Inflammatory macrophage (primary cell): Measurements from ENCODE around the gene F10.

Experiments used
- DNase-seq, 2 donors: peaks; one replicate each; pipeline ENCODE4 v3.0.0-alpha.2; 2020 to 2022

The F10 gene

DNA sequence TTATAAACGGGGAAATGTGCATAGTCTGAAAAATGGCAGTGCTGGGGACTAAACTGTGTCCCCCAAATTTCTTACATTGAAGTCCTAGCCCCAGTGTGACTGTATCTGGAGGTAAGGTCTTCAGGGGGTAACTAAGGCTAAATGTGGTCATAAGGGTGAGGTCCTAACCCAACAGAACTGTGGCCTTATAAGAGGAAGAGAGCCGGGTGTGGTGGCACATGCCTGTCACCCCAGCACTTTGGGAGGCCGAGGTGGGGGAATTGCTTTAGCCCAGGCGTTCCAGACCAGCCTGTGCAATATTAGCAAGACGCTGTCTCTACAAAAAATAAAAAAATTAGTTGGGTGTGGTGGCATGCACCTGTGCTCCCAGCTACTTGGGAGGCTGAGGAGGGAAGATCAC is 53.7 kb downstream of the F10 start:
- DNase-seq, result peak; percentile 63 to 78

DNA sequence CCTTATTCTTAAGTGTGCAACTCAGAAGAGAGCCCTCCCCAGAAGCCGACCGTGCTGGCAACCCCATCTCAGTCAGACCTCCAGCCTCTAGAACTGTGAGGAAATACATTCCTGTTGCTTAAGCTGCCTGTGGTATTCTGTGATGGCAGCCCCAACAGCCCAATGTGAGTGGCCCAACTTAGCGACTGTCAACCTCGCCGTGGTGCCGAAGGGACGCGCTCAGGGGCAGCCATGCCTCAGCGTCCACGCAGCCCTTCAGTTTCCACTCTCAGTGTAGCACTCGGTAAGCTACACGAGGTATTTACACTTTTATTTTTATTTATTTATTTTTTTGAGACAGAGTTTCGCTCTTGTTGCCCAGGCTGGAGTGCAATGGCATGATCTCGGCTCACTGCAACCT is 54.2 kb downstream of the F10 start:
- no peak for DNase-seq

DNA sequence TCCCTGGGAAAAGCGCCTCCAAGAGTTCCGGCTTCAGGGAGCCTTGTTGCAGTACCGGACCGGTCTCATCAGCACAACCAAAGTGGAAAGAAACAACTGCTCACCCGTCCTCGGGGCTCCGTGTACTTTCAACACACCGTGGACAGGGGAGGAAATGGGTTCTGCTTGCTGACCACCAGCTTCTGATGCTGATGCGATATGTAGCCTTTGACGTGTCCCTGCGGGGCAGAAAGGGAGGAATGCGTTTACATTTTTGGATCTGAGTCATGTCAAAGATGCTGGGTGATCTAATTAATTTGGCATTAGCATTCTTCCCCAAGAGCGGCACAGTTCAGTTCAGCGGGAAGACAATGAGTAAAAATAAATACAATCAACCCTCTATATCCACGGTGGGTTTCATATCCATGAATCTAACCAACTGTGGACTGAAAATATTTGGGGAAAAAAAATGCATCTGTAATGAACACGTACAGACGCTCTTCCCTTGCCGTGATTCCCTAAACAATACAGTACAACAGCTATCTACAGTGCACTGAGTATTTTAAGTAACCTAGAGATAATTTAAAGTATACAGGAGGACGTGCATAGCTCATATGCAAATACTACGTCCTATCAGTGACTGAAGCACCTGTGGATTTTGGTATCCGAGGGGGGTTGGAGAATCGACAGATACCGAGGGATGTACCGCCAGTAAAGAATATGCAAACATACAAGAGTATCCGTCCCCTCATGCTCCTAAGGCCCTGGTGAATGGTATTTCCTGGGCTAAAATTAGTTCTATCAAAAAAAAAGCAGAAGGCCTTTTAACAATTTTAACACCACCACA is 55.7 kb downstream of the F10 start:
- DNase-seq, result no peak

DNA sequence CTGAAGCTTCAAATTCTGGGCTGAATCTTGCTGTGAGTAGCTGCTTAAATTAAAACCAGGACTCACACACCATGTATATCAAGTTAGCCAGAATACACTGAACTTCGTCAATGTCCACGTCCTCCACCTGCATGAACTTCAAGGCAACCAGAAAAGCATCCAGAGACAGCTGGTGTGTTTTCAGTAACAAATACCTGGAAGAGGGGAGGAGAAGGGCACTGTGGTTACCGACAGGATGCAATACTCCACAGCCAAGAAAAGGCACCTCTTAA is 56.2 kb downstream of the F10 start:
- no peak for DNase-seq

DNA sequence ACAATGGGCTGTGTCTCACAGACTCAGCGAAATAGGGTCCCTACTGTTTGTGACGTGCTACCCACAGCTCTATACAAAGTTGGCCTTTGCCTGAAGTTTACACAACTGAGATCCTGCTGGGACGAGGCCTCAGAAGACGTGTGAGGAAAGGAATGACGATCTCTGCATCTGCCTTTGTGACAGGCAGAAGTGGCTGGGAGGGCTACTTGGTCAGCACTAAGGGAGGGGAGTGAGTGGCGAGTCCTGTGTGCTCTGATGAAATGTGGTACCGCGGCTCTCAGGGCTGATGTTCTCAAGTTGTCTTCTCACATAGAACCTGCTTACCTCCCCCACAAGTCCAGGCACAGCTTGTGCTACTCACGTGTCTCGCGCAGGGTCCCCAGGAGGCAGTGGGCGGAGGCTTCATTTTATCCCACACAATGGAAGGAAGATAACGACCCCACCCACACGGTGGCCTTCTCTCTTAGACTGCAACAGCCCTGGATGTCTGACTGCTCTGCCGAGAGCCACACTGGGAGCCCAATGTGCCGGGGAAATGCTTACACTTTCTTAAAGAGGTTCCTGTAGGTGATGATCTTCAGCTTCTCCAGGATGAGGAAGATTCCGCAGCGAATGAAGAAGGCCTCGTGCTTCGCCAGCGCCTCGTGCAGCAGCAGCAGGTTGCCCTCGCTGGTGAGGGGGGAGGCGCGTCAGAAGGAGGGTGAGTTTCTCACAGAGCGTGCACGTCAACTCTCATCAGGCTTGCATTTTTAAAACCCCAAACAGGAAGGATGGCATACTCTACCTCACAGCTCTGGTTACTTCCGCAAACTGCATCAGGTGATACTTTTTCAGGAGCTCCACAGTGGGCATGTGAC is 57.0 kb downstream of the F10 start:
- DNase-seq, result no peak

DNA sequence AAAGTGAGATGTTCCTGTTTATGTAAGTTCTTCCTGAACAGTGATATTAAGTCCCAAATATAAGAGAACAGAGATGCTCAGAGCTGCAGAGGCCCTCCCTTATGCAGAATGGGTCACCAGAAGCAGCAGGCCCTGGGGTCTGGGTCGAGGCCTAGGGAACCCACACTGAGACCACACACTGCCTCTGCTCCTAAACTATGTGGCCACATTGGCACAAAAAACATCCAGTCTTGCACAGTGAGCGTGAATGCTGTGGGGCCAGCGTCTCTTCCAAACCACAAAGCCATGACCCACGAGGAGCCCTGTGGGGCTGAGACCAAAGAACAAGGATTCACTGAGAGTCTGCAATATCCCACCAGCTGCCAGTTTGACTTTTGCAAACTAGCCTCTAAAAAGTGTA is 59.4 kb downstream of the F10 start:
- no peak for DNase-seq

DNA sequence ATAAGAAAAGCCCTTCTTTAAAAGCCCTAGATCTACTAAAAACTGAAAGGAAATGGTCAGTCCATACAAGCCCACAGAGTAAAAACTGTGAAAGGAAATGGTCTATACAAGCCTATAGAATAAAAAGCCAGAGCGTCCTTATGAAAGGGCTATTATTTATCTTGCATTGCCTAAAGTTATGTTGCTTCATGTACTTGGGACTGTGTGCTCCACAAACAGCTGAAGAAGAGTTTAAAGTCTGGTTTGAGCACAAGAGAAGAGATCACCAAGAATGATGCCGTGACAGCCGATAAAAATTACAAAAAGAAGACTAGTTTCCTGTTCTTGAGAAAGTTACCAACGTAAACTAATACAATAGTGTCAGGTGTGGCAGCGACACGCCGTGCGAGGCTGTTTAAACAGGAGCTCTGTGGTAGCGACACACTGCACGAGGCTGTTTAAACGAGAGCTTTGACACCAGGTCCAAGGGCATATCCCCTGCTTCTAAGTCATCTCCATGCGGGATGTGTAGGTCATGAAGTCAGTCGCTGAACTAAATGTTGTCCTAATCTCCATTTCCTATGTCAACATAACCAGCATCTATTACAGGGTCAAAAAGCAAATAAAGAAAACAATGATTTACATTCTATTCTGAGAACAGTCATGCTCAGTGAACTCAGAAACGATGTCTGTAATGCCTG is 61.0 kb downstream of the F10 start:
- DNase-seq, result no peak

DNA sequence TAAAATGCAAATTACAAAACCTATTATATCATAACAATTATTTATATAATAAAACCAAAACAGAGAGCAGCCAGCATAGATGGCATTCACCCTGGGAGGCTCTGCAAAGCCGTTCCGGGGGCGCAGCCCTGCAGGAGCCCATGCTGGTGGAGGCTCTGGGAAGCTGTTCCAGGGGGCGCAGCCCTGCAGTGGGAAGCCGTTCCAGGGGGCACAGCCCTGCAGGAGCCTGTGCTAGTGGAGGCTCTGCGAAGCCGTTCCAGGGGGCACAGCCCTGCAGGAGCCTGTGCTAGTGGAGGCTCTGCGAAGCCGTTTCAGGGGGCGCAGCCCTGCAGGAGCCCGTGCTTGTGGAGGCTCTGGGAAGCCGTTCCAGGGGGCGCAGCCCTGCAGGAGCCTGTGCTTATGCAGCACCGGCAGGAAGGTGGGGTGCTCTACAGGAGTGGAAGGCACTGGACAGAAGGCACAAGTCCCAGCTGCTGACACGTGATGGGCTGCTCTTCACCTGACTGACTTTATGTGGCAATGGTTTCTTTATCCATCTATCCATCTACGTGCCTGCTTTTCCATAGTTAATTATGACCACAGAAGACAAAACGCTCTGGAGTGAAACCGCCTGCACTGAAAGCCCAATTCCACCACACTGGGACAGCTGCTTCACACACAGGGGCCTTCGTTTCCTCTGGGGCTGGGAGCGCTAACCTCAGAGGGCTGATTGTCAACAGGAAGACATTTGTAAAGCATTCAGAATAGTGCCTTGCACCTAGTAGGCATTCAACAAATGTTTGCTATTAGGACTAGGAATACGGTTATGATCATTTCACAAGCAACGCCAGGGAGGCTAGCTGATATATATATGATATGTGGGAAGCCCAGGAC is 62.2 kb downstream of the F10 start:
- no peak for DNase-seq

DNA sequence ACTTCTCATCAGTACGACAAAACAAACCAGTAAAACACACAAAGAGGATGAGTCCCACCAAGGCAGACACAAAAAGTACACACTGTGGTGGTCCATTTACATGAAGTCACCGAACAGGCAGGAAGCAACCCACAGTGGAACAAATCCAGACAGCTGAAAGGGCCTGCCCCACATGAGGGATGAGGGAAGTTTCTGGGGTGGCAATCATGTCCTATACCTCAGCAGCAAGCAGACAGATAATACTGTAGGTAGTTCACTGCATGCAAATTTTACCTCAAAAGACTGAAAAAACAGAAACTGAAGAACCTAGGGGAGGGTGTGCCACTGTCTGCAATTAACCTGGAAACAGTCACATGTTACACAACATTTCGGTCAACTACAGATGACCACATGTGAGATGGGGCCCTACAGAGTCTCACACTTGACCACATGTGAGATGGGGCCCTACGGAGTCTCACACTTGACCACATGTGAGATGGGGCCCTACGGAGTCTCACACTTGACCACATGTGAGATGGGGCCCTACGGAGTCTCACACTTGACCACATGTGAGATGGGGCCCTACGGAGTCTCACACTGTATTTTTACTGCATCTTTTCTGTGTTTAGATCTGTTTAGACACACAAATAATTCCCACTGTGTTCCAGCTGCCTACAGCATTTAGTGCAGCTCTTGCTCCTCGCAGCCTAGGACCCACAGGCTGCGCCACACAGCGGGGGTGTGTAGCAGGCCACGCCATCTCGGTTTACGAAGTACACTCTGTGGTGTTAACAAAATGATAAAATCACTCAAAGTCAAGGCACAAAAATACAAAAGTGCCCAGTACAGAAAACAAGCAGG is 63.7 kb downstream of the F10 start:
- no peak for DNase-seq

DNA sequence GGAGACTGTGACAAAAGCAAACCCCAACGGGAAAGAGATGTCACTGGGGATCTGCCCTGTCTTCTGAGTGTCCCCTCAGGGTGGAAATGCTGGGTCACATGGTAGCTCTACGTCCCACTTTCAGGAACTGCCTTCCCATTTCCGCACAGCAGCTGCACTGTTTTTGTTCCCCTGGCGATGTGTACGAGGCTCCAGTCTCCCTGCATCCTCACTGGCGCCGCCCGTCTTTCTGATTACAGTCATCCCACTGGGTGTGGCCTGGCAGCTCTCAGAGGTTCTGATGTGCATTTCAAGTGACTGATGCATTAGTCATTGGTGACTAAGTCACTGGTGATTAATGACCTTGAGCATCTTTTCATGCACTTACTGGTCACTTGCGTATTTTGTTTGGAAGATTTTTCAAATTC is 64.7 kb downstream of the F10 start:
- DNase-seq, result peak; percentile 96 to 97

DNA sequence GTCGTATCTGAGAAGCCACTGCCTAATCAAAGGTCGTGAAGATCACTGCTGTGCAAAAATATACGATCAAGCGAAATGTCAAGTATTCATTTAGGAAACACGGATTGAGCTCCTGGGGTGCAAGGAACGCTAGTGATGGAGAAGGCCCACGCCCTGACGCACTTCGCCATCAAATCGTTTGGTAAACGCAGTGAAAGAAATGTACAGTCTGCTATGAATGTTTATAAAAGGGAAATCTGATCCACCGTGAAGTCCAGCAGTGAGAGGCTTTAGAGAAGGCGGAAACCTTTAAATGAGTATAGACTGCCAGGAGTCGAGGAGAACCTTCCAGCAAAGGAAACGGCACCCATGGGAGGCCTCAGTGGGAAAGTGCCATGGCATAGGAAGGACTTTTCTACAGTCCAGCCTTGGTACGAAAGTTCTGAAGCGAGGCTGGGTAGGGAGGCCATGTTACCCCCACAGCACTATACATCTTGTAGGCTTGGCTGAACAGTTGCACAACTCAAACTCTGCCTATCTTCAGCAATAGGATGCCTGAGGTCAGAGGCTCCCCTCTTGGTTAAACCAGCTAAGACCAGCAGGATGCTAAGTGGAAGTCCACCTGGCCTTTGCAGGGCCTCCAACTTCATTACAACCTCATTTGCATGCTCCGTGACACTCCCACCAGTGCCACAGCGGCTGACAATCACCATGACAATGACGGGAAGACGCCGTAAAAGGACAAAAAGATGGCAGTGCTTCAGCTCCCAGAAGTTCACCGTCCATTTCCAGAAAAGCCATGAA is 65.5 kb downstream of the F10 start:
- DNase-seq, result no peak

DNA sequence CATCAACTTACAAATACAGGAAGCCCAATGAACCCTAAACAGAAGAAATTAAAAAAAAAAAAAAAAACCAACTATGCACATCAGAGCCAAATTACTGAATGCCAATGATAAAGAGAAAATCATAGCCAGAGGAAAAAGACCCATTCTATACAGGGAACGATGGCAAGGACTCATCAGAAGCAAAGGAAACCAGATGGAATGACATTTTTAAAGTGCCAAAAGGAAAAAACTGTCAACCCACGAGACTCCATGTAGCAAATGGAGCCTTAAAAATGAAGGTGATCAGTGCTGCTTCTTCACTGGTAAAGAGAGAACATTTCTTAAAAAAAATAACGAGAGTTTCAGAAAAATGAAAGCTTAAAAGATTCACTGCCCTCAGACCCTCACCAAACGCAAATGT is 67.6 kb downstream of the F10 start:
- DNase-seq, result no peak

DNA sequence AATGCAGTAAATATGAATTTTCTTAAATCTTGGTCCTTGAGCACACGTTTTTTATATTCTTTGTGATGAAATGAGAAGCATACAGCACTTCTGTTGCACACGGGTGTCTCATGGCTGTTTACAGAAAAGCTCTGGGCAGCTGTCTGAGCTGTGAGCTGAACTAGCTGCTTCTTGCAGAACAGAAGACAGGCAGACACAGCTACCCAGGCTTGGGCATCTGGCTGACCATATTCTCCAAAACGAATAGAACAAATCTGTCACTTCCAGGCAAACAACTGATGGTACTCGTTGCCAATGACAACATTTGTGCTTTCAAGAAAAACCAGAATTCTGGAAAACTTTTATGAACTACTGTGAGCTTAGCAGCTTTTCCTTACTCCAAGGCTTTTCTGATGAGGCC is 69.7 kb downstream of the F10 start:
- no peak for DNase-seq

DNA sequence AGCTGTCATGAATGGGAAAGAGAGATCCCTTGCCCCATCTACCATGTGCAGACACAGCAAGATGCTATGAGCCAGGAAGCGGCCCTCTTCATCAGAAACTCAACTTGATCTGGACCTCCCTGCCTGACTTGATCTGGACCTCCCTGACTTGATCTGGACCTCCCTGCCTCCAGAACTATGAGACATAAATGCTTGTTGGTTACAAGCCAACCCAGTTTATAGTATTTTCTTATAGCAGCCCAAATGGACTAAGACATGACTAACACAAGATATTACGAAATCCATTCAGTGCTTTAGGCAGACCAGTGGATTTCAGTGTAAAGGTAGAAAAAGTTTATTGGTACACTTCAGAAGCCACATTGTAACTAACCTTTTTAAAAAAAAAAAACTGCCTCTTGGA is 70.3 kb downstream of the F10 start:
- DNase-seq, result no peak

DNA sequence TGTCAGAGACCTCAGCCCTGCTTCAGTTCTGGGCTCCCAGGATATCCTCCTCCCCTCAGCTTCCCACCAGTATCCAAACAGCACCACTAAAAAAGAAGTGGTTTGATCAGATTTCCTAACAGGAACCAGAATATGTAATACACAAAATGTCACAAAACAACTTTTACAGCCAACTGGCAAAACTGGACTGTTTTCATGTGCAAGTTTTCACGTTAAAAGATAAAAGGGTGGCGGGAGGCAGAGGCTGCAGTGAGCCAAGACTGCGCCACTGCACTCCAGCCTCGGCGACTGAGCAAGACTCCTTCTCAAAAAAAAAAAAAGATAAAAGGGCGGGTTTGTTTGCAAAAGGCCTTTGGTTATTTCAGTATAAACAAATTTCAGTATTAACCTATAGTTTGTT is 72.8 kb downstream of the F10 start:
- no peak for DNase-seq

DNA sequence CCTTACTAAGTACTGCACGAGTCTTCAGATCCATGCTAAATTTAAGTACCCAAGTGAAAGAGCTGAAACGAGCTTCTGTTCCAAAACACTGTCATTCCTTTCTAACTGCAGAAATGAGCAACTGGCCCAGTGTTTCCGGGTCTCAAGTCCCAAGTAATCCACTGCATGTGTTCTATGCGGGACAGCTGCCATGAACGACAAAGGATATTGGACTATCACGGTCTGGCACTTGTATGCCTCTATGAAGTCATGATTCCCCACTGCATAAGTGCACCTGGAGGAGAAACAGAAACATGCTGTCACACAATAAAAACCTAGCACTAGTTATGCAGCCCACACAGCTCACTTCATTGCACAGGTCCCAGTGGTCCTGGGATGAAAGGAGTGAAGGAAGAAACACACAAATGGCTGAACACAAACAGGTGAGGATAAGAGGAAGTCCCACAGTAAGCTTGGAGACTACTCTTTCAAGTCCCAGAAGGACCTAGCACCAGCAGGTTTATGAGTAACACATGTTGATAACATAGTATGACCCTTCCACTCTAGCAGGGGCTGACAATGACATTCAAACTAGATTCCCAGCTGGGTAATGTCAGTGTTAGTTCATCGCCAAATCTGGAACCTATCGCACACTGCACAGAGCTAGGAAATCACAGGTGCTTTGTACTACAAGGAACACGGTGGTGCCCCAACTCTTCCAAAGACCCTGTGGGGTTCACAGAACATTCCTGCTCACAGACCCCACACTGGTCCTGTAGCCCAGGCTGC is 74.6 kb downstream of the F10 start:
- no peak for DNase-seq
